Measurements from ENCODE around the gene TSNAXIP1. TPM values are rescaled to one million over a fixed set of nuclear protein-coding genes. Genes with fewer than 3 reads are reported as not detected.

Gene TSNAXIP1
- polyA plus RNA-seq, 1 donor (not counting 4 experiments of a cell fraction or from before 2014, with no cell fraction given) = 0.54 TPM

- dilution Hi-C loops (cut with MboI; ENCODE audit: extremely low pct_ligation_motif_present, low sequenced_read_pairs) = no loop called here
These were observed 15.8 kb downstream of the TSNAXIP1 start for GRCh38 chr16:67822511-67822910.

GRCh38 chr16:67825119-67825518 is 18.4 kb downstream of the TSNAXIP1 start:
- no peaks in the 10 kb centered on the region for H3K9me3 ChIP-seq (ENCODE audit: control insufficient read depth, low read depth, low read length)
- DNase-seq (ENCODE audit: low read depth, low spot score) (no peak), FAIRE-seq (no peak)
- H2AFZ ChIP-seq (ENCODE audit: control insufficient read depth, low read length) = no peak overlapping the region
- H3K9me1 ChIP-seq (ENCODE audit: control insufficient read depth, extremely low read depth, insufficient read depth, low read length) = no peaks in the 10 kb centered on the region
- dilution Hi-C loops (cut with MboI; ENCODE audit: extremely low pct_ligation_motif_present, low sequenced_read_pairs) = no loop called here
- TF ChIP-seq CTCF (optimal IDR thresholded peaks at IDR 0.05 in 1 of 3, IDR thresholded peaks at IDR 0.05 in 1 of 3, conservative IDR thresholded peaks at IDR 0.05 in 1 of 3; ENCODE audit: extremely low read depth in 1 of 3, insufficient read depth in 2 of 3, low read length in 3 of 3) (no peak), EZH2 (IDR thresholded peaks at IDR 0.05; ENCODE audit: low read length) (no peak)
- no peaks in the 10 kb centered on the region for H3K79me2 ChIP-seq (ENCODE audit: control insufficient read depth, insufficient read depth, low read length)
- H3K4me2 ChIP-seq (ENCODE audit: control insufficient read depth, extremely low read depth, insufficient read depth, low read depth, low read length) = no peak overlapping the region
- no peaks in the 10 kb centered on the region for H3K4me1 ChIP-seq (ENCODE audit: control insufficient read depth, extremely low read depth, insufficient read depth, low read length)
- H3K27ac ChIP-seq (ENCODE audit: control insufficient read depth, insufficient read depth, low read length) = no peak overlapping the region
- no peaks in the 10 kb centered on the region for H4K20me1 ChIP-seq (ENCODE audit: control insufficient read depth, extremely low read depth, insufficient read depth, low read length)
- no peak overlapping the region for H3K4me3 ChIP-seq (ENCODE audit: control insufficient read depth in 2 of 3, extremely low read depth in 1 of 3, insufficient read depth in 2 of 3, low read depth in 1 of 3, low read length in 3 of 3)
- peaks cover 17 to 18% of the 10 kb centered on the region in 2 experiments for H3K36me3 ChIP-seq (ENCODE audit: control insufficient read depth in 2 of 2, extremely low read depth in 1 of 2, insufficient read depth in 2 of 2, low read length in 2 of 2)
- H3K27me3 ChIP-seq (ENCODE audit: control insufficient read depth, extremely low read depth, insufficient read depth, low read length) = no peaks in the 10 kb centered on the region
- no peak overlapping the region for H3K9ac ChIP-seq (ENCODE audit: control insufficient read depth, extremely low read depth, insufficient read depth, low read length)

More at GRCh38 chr16:67822511-67822910, 15.8 kb downstream of the TSNAXIP1 start:
- Histone ChIP-seq H3K36me3 (ENCODE audit: control insufficient read depth in 2 of 2, extremely low read depth in 1 of 2, insufficient read depth in 2 of 2, low read length in 2 of 2) (peaks cover 3 to 7% of the 10 kb centered on the region in 2 experiments), H3K4me3 (ENCODE audit: control insufficient read depth in 2 of 3, extremely low read depth in 1 of 3, insufficient read depth in 2 of 3, low read depth in 1 of 3, low read length in 3 of 3) (no peak overlapping the region), H3K9ac (ENCODE audit: control insufficient read depth, extremely low read depth, insufficient read depth, low read length) (no peak overlapping the region), H3K9me1 (ENCODE audit: control insufficient read depth, extremely low read depth, insufficient read depth, low read length) (no peaks in the 10 kb centered on the region), H4K20me1 (ENCODE audit: control insufficient read depth, extremely low read depth, insufficient read depth, low read length) (no peaks in the 10 kb centered on the region), H3K79me2 (ENCODE audit: control insufficient read depth, insufficient read depth, low read length) (no peaks in the 10 kb centered on the region), H2AFZ (ENCODE audit: control insufficient read depth, low read length) (no peak overlapping the region), H3K4me1 (ENCODE audit: control insufficient read depth, extremely low read depth, insufficient read depth, low read length) (no peaks in the 10 kb centered on the region), H3K27ac (ENCODE audit: control insufficient read depth, insufficient read depth, low read length) (no peak overlapping the region), H3K4me2 (ENCODE audit: control insufficient read depth, extremely low read depth, insufficient read depth, low read depth, low read length) (no peak overlapping the region), H3K9me3 (ENCODE audit: control insufficient read depth, low read depth, low read length) (no peaks in the 10 kb centered on the region), H3K27me3 (ENCODE audit: control insufficient read depth, extremely low read depth, insufficient read depth, low read length) (no peaks in the 10 kb centered on the region)
- no peak for FAIRE-seq
- no peak for DNase-seq (ENCODE audit: low read depth, low spot score)
- TF ChIP-seq CTCF (optimal IDR thresholded peaks at IDR 0.05 in 1 of 3, IDR thresholded peaks at IDR 0.05 in 1 of 3, conservative IDR thresholded peaks at IDR 0.05 in 1 of 3; ENCODE audit: extremely low read depth in 1 of 3, insufficient read depth in 2 of 3, low read length in 3 of 3) = no peak
